ENCODE data around the gene ORC1.

The ORC1 gene

DNA sequence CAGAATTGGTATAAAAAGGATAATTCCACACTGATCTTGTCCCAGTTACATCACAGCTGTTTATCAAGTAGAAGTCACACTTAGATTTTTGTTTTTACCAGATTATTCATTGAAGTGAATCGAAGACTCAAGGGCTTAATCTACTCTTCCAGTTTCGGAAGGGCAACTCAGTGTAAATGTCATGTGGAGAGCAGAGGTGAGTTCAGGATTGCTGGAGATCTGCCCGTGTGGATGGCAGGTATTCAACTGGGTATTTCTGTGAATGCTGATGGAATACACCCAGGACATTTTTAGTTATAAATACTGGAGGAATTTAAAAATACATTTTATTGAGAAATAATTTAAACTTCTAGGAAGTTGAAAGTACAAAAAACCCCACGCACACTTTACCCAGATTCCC lies 57.6 kb downstream of the ORC1 start:
- in situ Hi-C loops (cut with HindIII; ENCODE audit: low sequenced_read_pairs): no loop called here

DNA sequence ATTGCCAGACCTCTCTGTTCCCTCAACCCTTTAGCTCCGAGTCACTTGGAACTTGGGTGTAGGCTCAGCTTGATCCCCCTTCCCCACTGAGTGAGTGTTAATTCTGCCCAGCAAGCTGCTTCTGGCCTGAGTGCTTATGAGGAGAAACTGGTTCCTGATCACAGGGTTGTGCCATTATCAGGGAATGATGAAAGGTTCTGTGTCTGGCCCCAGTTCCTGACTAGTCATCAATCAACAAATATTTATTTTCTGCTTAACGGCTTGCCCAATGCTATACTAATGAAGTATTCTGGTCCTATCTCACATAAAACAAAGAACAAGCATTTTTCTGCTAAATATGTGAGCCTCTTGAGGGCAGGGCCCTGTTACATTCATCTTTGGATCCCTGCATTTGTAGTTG lies 59.0 kb downstream of the ORC1 start:
- in situ Hi-C loops (cut with HindIII; ENCODE audit: low sequenced_read_pairs): no loop called here

DNA sequence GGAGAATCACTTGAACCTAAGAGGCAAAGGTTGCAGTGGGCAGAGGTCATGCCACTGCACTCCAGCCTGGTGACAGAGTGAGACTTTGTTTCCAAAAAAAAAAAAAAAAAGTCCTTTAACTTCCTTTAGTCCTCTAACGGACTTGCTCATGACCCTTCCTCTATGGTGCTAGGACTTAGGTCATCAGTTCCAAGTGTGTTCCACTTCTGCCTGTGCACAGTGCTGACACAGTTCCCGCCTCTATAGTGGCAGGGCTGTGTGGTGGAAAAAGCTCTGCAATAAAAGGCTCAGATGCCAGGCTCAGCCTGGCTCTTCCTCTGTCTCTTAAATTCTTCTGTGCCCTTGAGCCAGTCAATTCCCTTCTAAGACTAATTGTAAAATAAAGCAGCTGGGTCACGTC lies 60.2 kb downstream of the ORC1 start:
- in situ Hi-C loops (cut with HindIII; ENCODE audit: low sequenced_read_pairs): no loop called here

DNA sequence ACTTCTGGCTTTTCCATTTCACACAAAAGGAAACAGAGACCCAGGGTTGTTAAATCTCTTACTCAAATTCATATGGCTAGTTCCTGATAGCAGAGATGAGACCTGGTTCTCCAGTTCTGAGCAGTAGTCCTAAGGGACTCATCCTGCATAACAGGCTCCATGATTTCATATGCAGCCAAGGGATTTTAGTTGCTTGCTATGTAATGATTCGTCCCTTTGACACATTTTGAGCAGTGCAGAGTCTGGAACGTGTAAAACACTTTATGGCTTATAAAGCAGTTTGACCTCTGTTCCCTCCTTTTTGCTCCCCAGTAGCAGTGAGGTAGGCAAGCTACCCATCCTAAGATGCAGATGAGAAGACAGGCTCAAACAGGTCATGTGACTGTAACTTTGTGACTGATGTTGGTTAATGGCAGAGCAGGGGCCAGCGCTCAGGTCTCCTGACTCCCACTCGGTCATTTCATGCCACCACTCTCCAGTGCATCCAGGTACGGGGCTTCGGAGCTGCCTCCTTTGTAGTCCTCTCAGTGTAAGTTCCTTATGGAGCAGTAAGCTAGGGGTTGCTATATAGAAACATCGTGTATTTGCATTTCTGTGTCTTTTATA lies 62.5 kb downstream of the ORC1 start:
- in situ Hi-C loops (cut with HindIII; ENCODE audit: low sequenced_read_pairs): no loop called here

DNA sequence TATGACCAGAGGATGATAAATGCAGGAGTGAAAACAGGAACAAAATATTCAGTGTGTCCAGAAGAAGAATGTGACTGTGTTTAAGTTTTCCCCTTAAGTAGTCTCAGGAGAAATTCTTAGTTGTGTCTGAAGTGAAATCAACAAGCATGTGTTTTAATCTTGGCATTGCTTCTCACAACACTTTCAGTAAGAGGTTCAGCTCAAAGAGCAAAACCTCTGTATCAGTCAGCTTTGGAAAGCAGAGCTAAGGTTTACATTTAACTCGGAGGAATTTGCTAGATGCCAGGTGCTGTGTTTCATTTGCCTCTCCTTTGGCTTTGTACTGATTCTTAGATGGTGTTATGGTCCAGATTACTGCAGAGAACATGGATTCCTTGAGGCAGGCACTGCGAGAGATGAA lies 66.8 kb downstream of the ORC1 start:
- in situ Hi-C loops (cut with HindIII; ENCODE audit: low sequenced_read_pairs): no loop called here

DNA sequence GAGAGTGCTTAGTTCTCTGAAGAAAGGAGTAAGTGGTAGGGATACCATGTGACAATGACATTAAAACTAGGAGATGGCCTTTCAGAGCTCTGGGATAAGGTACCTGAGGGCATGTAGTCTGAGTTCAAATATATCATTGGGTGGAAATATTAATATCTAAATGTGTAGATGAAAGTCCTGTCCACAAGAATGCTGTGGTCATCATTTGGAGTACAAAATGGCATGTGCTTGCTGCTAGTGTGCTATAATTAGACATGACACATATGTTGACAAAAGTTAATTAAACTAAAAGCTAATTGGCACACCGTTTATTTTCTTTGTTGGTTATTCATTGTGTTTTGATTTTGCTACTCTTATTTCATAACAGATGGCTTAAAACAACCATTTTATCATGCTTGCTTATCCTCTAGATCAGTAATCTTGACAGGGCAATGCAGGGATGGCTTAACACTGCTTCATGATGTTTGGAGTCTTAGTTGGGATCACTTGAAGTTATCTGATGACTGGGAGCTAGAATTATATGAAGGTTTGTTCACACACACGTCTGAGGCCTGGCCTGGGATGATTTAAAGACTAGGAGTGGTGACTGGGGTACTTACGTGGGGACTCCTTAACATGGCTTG lies 69.2 kb downstream of the ORC1 start:
- in situ Hi-C loops (cut with HindIII; ENCODE audit: low sequenced_read_pairs): no loop called here

DNA sequence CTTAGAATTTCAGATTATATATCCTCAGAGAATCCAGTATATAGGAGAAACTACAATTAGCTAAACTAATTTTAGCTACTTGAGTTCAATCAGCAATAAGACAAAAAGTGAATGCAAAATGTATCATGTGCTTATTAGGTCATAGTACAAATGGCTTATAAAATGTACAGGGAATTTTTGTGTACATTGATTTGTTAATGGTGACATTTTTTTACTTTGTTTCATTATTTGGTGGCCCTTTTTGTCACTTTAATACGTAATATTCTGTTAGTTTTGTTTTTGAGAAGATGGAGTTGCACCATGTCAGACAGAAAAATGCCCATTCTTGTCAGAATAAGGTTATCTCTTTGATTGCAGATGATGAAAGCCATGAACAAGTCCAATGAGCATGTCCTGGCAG lies 71.8 kb downstream of the ORC1 start:
- in situ Hi-C loops (cut with HindIII; ENCODE audit: low sequenced_read_pairs): no loop called here

DNA sequence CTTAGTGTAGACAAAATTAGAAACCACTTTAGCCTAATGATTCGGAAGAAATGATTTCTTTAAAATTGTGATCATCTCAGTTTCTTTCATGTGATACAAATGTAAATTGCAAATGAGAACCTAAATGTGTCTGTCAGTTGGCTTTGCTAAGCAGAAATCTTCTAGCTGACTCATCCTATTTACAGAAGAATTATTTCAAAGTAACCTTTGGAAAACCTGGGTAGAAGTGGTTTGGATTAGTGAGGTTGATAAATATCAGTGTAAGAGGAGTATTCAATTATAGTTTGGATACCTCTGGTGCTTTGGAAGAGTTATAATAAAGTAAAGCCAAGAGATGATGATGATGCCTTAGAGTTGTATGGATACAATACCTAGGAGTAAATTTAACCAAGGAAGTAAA lies 75.6 kb downstream of the ORC1 start:
- in situ Hi-C loops (cut with HindIII; ENCODE audit: low sequenced_read_pairs): no loop called here

DNA sequence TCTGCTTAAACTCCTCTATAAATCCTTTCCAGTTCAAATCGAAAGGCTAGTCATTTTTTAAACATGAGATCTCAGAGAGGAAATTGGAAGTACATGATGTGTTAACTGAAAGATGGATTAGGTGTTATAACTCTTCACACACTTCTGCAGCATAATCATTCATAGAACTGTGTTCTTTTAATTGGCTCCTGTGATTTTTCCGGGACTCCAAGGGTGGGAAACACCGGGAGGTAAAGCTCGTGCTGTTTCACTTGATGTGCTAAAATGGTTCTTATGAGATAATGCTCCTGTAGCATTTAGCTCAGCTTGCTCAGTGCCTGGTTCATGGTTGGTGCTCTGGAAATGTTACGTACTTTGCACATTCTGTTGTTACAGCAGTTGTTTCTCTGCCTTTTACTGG lies 78.4 kb downstream of the ORC1 start:
- in situ Hi-C loops (cut with HindIII; ENCODE audit: low sequenced_read_pairs): no loop called here

DNA sequence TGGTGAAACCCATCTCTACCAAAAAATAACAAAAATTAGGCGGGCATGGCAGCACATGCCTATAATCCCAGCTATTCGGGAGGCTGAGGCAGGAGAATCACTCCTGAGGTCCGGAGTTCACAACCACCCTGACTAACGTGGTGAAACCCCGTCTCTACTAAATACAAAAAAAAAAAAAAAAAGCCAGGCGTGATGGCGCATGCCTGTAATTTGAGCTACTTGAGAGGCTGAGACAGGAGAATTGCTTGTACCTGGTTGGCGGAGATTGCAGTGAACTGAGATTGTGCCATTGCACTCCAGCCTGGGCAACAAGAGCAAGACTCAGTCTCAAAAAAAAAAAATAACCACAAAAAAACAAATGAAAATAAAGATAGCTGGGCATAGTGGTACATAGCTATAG lies 80.5 kb downstream of the ORC1 start:
- in situ Hi-C loops (cut with HindIII; ENCODE audit: low sequenced_read_pairs): no loop called here

Data from endothelial cell of hepatic sinusoid (primary cell).